ENCODE measurements around the gene TTC21A. TPM values are rescaled to one million over a fixed set of nuclear protein-coding genes. Genes with fewer than 3 reads are reported as not detected.

The TTC21A gene
- total RNA-seq, 1 experiment from 2014 or later: 1.7 TPM

DNA sequence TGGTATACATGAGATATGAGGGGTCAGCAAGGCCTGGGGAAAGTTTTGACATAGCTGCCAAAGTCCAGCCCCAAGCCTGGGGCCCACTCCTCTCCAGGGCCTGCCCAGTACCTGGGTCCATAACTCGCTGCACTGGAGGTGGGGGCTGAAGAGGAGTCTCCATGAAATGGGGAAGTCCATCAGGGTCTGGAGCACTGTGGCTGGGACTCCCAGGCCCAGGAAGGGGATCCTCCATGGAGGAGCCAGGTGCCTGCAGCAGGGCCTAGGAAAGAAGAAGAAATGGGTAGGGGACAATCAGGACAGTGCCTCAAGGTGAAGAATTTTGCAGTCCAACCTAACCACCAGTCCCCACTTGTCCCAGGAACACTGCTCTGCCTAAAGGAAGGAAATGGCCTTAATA is 8.2 kb upstream of the TTC21A start:
- H3K4me1 Mint-ChIP-seq: peaks cover 0 to 12% of the 10 kb centered on the region in 2 experiments; a peak in 2 of 4 replicates
- H4K20me1 ChIP-seq (ENCODE audit: control insufficient read depth, insufficient read depth, insufficient read length): no peaks in the 10 kb centered on the region

More for the DNA sequence above, 8.2 kb upstream of the TTC21A start:
- Histone ChIP-seq H3K27me3 (ENCODE audit: insufficient read depth, low read length) (no peaks in the 10 kb centered on the region), H3K18ac (ENCODE audit: insufficient read length, low read depth, low read length) (no peak overlapping the region), H2AFZ (ENCODE audit: low read length) (no peak overlapping the region), H3K9ac (ENCODE audit: extremely low read depth, insufficient read length, low read length) (no peak overlapping the region), H3K27ac (ENCODE audit: insufficient read length, low read depth, low read length) (no peak overlapping the region), H4K5ac (ENCODE audit: insufficient read length, low read depth, low read length) (no peak overlapping the region), H3K79me2 (ENCODE audit: insufficient read depth, low read length) (no peaks in the 10 kb centered on the region), H2BK20ac (ENCODE audit: low read depth, low read length, poor library complexity, severe bottlenecking) (no peak overlapping the region), H3K23ac (ENCODE audit: insufficient read length, low read depth, low read length) (no peak overlapping the region), H2BK120ac (ENCODE audit: low read depth, low read length, poor library complexity, severe bottlenecking) (no peak overlapping the region), H4K8ac (replicated peaks; ENCODE audit: insufficient read length, low read depth, low read length) (no peak overlapping the region), H3K56ac (ENCODE audit: insufficient read length, low read depth, low read length) (no peak overlapping the region), H2BK5ac (ENCODE audit: insufficient read length, low read length) (no peak overlapping the region), H2BK12ac (ENCODE audit: insufficient read length, low read depth, low read length) (no peak overlapping the region), H4K91ac (ENCODE audit: insufficient read length, low read depth, low read length) (no peak overlapping the region), H3T11ph (ENCODE audit: low read length) (no peak overlapping the region), H2BK15ac (ENCODE audit: low read depth, low read length) (no peak overlapping the region), H3K79me1 (ENCODE audit: insufficient read depth, low read depth, low read length, poor library complexity, severe bottlenecking) (no peaks in the 10 kb centered on the region), H3K23me2 (ENCODE audit: insufficient read length, low read depth, low read length, poor library complexity, severe bottlenecking) (no peaks in the 10 kb centered on the region), H3K4me1 (ENCODE audit: insufficient read depth, low read length) (no peaks in the 10 kb centered on the region), H2AK5ac (ENCODE audit: insufficient read length, low read length) (no peak overlapping the region), H3K4ac (ENCODE audit: low read depth, low read length) (no peak overlapping the region), H3K4me2 (ENCODE audit: insufficient read depth, insufficient read length, low read length) (no peak overlapping the region), H3K9me3 (ENCODE audit: control insufficient read depth, low read depth, low read length) (no peaks in the 10 kb centered on the region), H3K14ac (ENCODE audit: insufficient read depth, low read length) (no peak overlapping the region)
- Mint-ChIP-seq H3K36me3 (ENCODE audit: insufficient read depth in 1 of 3, low read depth in 3 of 3) (peaks cover 14 to 45% (median 32%) of the 10 kb centered on the region in 3 experiments; a peak in 6 of 7 replicates), H3K27me3 (ENCODE audit: low read depth) (no peaks in the 10 kb centered on the region; the same call in 1 of the 2 replicates), H3K4me3 (no peak overlapping the region), H3K27ac (no peak overlapping the region), H3K9me3 (no peaks in the 10 kb centered on the region)
- WGBS (ENCODE audit: extremely low coverage, insufficient read length, low lambda C conversion rate): no CpG with 5 or more reads among the region's 1 CpG
- TF ChIP-seq, protein P1, sequence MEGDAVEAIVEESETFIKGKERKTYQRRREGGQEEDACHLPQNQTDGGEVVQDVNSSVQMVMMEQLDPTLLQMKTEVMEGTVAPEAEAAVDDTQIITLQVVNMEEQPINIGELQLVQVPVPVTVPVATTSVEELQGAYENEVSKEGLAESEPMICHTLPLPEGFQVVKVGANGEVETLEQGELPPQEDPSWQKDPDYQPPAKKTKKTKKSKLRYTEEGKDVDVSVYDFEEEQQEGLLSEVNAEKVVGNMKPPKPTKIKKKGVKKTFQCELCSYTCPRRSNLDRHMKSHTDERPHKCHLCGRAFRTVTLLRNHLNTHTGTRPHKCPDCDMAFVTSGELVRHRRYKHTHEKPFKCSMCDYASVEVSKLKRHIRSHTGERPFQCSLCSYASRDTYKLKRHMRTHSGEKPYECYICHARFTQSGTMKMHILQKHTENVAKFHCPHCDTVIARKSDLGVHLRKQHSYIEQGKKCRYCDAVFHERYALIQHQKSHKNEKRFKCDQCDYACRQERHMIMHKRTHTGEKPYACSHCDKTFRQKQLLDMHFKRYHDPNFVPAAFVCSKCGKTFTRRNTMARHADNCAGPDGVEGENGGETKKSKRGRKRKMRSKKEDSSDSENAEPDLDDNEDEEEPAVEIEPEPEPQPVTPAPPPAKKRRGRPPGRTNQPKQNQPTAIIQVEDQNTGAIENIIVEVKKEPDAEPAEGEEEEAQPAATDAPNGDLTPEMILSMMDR (conservative IDR thresholded peaks at IDR 0.05): no peak
- DNase-seq: no peak
